GM23338 (cell line): ENCODE data around the gene ENTPD1. TPM values are rescaled to one million over a fixed set of nuclear protein-coding genes. Genes with fewer than 3 reads are reported as not detected.

Experiments
- ATAC-seq: fragments of 200-7000 bp; cut with Tn5 transposase; 3 replicates; pipeline ENCODE4 v1.9.1; 2020
- DNase-seq: peaks from one replicate; pipeline ENCODE4 v3.0.0-alpha.2; 2015; ENCODE audit warnings: low spot score
- H2AFZ ChIP-seq: fragments of 200-600 bp; sonication (generic); 2 replicates; pipeline ENCODE4 v1.8.0; 2016; ENCODE audit warnings: antibody characterized with exemption, mild to moderate bottlenecking, moderate library complexity
- H3F3A ChIP-seq: fragments of 200-600 bp; sonication (generic); replicated peaks from 2 replicates; pipeline ENCODE4 v1.8.0; 2017; ENCODE audit warnings: antibody characterized with exemption, mixed run types, low read depth
- H3K27ac ChIP-seq: fragments of 200-600 bp; sonication (generic); 2 replicates; pipeline ENCODE4 v1.6.1; 2016; ENCODE audit warnings: low read depth
- H3K27me3 ChIP-seq: fragments of 200-600 bp; sonication (generic); 2 replicates; pipeline ENCODE4 v1.8.0; 2016; ENCODE audit warnings: mild to moderate bottlenecking, mixed run types, moderate library complexity; ENCODE audit not compliant: insufficient read depth
- H3K36me3 ChIP-seq: fragments of 200-600 bp; sonication (generic); 2 replicates; pipeline ENCODE4 v1.8.0; 2016; ENCODE audit warnings: mild to moderate bottlenecking; ENCODE audit not compliant: insufficient read depth
- H3K4me1 ChIP-seq: fragments of 200-600 bp; sonication (generic); 2 replicates; pipeline ENCODE4 v1.8.0; 2016; ENCODE audit warnings: mild to moderate bottlenecking, moderate library complexity; ENCODE audit not compliant: insufficient read depth
- H3K4me2 ChIP-seq: fragments of 200-600 bp; sonication (generic); 2 replicates; pipeline ENCODE4 v1.7.1; 2017; ENCODE audit warnings: mixed run types
- H3K4me3 ChIP-seq: fragments of 200-600 bp; sonication (generic); 2 replicates; pipeline ENCODE4 v1.6.1; 2016; ENCODE audit warnings: mixed run types
- H3K79me2 ChIP-seq: fragments of 200-600 bp; sonication (generic); replicated peaks from 2 replicates; pipeline ENCODE4 v1.8.0; 2017; ENCODE audit warnings: mild to moderate bottlenecking; ENCODE audit not compliant: insufficient read depth
- H3K9me2 ChIP-seq: fragments of 200-600 bp; sonication (generic); 2 replicates; pipeline ENCODE4 v1.8.0; 2017; ENCODE audit not compliant: insufficient read depth
- H4K20me1 ChIP-seq: fragments of 200-600 bp; sonication (generic); replicated peaks from 2 replicates; pipeline ENCODE4 v1.8.0; 2017; ENCODE audit warnings: mild to moderate bottlenecking; ENCODE audit not compliant: insufficient read depth
- H3K27ac Mint-ChIP-seq: 2 replicates; pipeline ENCODE4 v1.8.0; 2020; ENCODE audit warnings: inconsistent platforms, mild to moderate bottlenecking, moderate library complexity, mixed read lengths
- H3K27me3 Mint-ChIP-seq: 3 replicates; pipeline ENCODE4 v1.8.0; 2022; ENCODE audit warnings: low read depth, mild to moderate bottlenecking, moderate library complexity, mixed read lengths, inconsistent platforms; ENCODE audit not compliant: insufficient read depth, poor library complexity
- H3K36me3 Mint-ChIP-seq: 3 replicates; pipeline ENCODE4 v1.8.0; 2021; ENCODE audit warnings: low read depth, mild to moderate bottlenecking, inconsistent platforms, moderate library complexity, mixed read lengths
- H3K4me1 Mint-ChIP-seq: 3 replicates; pipeline ENCODE4 v1.8.0; 2020; ENCODE audit warnings: mild to moderate bottlenecking, inconsistent platforms, mixed read lengths
- H3K4me3 Mint-ChIP-seq: 3 replicates; pipeline ENCODE4 v1.8.0; 2021; ENCODE audit warnings: moderate library complexity, mild to moderate bottlenecking, inconsistent platforms, mixed read lengths
- H3K9me3 Mint-ChIP-seq: 3 replicates; pipeline ENCODE4 v1.8.0; 2020; ENCODE audit warnings: moderate library complexity, mild to moderate bottlenecking, inconsistent platforms, mixed read lengths
- CREB1 ChIP-seq: fragments of 250-450 bp; sonication (Bioruptor Pico); IDR thresholded peaks from 2 replicates; pipeline ENCODE4 v1.5.0; 2020; ENCODE audit warnings: low read depth, mild to moderate bottlenecking, moderate library complexity
- CTCF ChIP-seq, 2 experiments: fragments of 200-600 bp in 1 of 2; sonication (generic) in 1 of 2; conservative IDR thresholded peaks; 2 replicates each; pipeline versions ENCODE4 v1.5.1 to v1.6.1; 2016 to 2017; ENCODE audit warnings: antibody characterized with exemption in 2 of 2, low read depth in 2 of 2, mild to moderate bottlenecking in 2 of 2, moderate library complexity in 1 of 2
- ETS1 ChIP-seq: IDR thresholded peaks from 2 replicates; pipeline ENCODE4 v1.6.1; 2016; ENCODE audit warnings: antibody characterized with exemption
- EZH2 ChIP-seq: fragments of 200-600 bp; sonication (generic); IDR thresholded peaks from one replicate; pipeline ENCODE4 v1.8.0; 2017; ENCODE audit warnings: antibody characterized with exemption, mild to moderate bottlenecking, low read depth; ENCODE audit not compliant: unreplicated experiment
- EZH2phosphoT487 ChIP-seq: fragments of 200-600 bp; sonication (generic); IDR thresholded peaks from one replicate; pipeline ENCODE4 v1.8.1; 2018; ENCODE audit warnings: antibody characterized with exemption; ENCODE audit not compliant: unreplicated experiment
- JUNB ChIP-seq: IDR thresholded peaks from one replicate; pipeline ENCODE4 v1.6.1; 2016; ENCODE audit warnings: antibody characterized with exemption; ENCODE audit not compliant: unreplicated experiment
- NANOG ChIP-seq: IDR thresholded peaks from 2 replicates; pipeline ENCODE4 v1.6.1; 2016; ENCODE audit warnings: antibody characterized with exemption, borderline replicate concordance
- POLR2AphosphoS5 ChIP-seq: IDR thresholded peaks from 2 replicates; pipeline ENCODE4 v1.6.1; 2016; ENCODE audit warnings: antibody characterized with exemption, low read depth
- STAT1 ChIP-seq: IDR thresholded peaks from one replicate; pipeline ENCODE4 v1.6.1; 2016; ENCODE audit warnings: antibody characterized with exemption; ENCODE audit not compliant: unreplicated experiment
- ZNF114 ChIP-seq: fragments of 250-450 bp; sonication (Bioruptor Pico); IDR thresholded peaks from 2 replicates; pipeline ENCODE4 v1.5.0; 2020; ENCODE audit warnings: mild to moderate bottlenecking, moderate library complexity
- ZNF331 ChIP-seq: fragments of 250-450 bp; sonication (Bioruptor Pico); IDR thresholded peaks from 2 replicates; pipeline ENCODE4 v1.5.0; 2020; ENCODE audit warnings: low read depth, mild to moderate bottlenecking, moderate library complexity
- ZNF462 ChIP-seq: fragments of 250-450 bp; sonication (Bioruptor Pico); IDR thresholded peaks from 2 replicates; pipeline ENCODE4 v1.5.0; 2020; ENCODE audit warnings: mild to moderate bottlenecking, moderate library complexity
- polyA plus RNA-seq: library from polyadenylated mRNA; unstranded; fragments of >200 nt; fragmentation: Nextera tagmentation; extraction: Ambion mirVana; gene quantifications from 2 replicates; pipeline ENCODE4 v1.2.1, GENCODE V29; 2016
- total RNA-seq: library from RNA; depleted of rRNA; stranded (reverse); fragments of >200 nt; shearing (Covaris generic); gene quantifications from 2 replicates; pipeline ENCODE4 v1.2.3, GENCODE V29; 2014

The ENTPD1 gene
- total and polyA plus RNA-seq, 2 experiments from 2014 or later, result 2.3 to 3.6 TPM

GRCh38 chr10:95810198-95810976, 54.4 kb downstream of the ENTPD1 start:
- Mint-ChIP-seq H3K27me3 (peaks cover 4% of the 10 kb centered on the region), H3K4me3 (no peak overlapping the region), H3K36me3 (peaks cover 32% of the 10 kb centered on the region), H3K27ac (no peak overlapping the region), H3K4me1 (no peaks in the 10 kb centered on the region), H3K9me3 (peaks cover 48% of the 10 kb centered on the region)
- Histone ChIP-seq H3F3A (no peaks in the 10 kb centered on the region), H4K20me1 (no peaks in the 10 kb centered on the region), H3K9me2 (0 out of 2 replicates have a peak, but pooled peaks cover 8% of the 10 kb centered on the region), H3K4me1 (no peaks in the 10 kb centered on the region), H3K36me3 (no peaks in the 10 kb centered on the region; the same call in none of the 2 replicates), H3K79me2 (no peaks in the 10 kb centered on the region), H3K27ac (no peak overlapping the region), H2AFZ (no peak overlapping the region), H3K4me2 (no peak overlapping the region), H3K4me3 (no peak overlapping the region), H3K27me3 (no peaks in the 10 kb centered on the region)
- ATAC-seq (no peak), DNase-seq (no peak)
- TF ChIP-seq CREB1 (no peak), EZH2phosphoT487 (no peak)

GRCh38 chr10:95813054-95813685, 57.2 kb downstream of the ENTPD1 start:
- H3K27ac ChIP-seq, result no peak overlapping the region
- TF ChIP-seq CTCF (conservative IDR thresholded peaks at IDR 0.05; ENCODE audit: low read depth in 2 of 2), result no peak
- TF ChIP-seq JUNB, result no peak
- no peak for TF ChIP-seq NANOG
- no peak for TF ChIP-seq EZH2
- TF ChIP-seq ETS1, result no peak
- TF ChIP-seq ZNF331 (CRISPR knock-in tag), result no peak
- TF ChIP-seq ZNF462 (CRISPR knock-in tag), result no peak
- TF ChIP-seq POLR2AphosphoS5, result no peak
- TF ChIP-seq CREB1, result no peak
- no peak for TF ChIP-seq STAT1
- no peak for TF ChIP-seq ZNF114 (CRISPR knock-in tag)

More at GRCh38 chr10:95813054-95813685, 57.2 kb downstream of the ENTPD1 start:
- Histone ChIP-seq H3F3A (no peaks in the 10 kb centered on the region), H3K36me3 (no peaks in the 10 kb centered on the region; the same call in none of the 2 replicates), H4K20me1 (no peaks in the 10 kb centered on the region), H3K79me2 (no peaks in the 10 kb centered on the region), H3K27me3 (no peaks in the 10 kb centered on the region), H2AFZ (no peak overlapping the region), H3K4me1 (peaks cover 4% of the 10 kb centered on the region; the same call in 1 of the 2 replicates), H3K4me2 (no peak overlapping the region), H3K9me2 (peaks cover 18% of the 10 kb centered on the region), H3K4me3 (no peak overlapping the region)
- no peak overlapping the region for H3K27ac Mint-ChIP-seq
- H3K36me3 Mint-ChIP-seq, result peaks cover 25% of the 10 kb centered on the region
- H3K9me3 Mint-ChIP-seq, result peaks cover 33% of the 10 kb centered on the region
- no peak for ATAC-seq
- H3K4me3 Mint-ChIP-seq, result no peak overlapping the region
- no peak for DNase-seq
- H3K4me1 Mint-ChIP-seq, result no peaks in the 10 kb centered on the region
- H3K27me3 Mint-ChIP-seq, result no peaks in the 10 kb centered on the region
